K562 (cell line): ENCODE results near the gene SDK1.

Source experiments
- CBFA2T3 ChIP-seq: fragments of 450-650 bp; IDR thresholded peaks from 2 replicates; pipeline ENCODE4 v1.6.1; 2017
- CTCF ChIP-seq, 3 experiments: IDR thresholded peaks in 2 of 3; conservative IDR thresholded peaks in 1 of 3; 2 replicates each; pipeline ENCODE4 v1.5.1; 2011 to 2012; ENCODE audit warnings: low read length in 3 of 3, mild to moderate bottlenecking in 3 of 3, control low read depth in 2 of 3, improper control_type of control experiment in 1 of 3, inconsistent platforms in 1 of 3, low read depth in 1 of 3, mixed read lengths in 1 of 3, moderate library complexity in 1 of 3; ENCODE audit not compliant: insufficient read depth in 2 of 3
- DPF2 ChIP-seq: fragments of 450-650 bp; IDR thresholded peaks from 2 replicates; pipeline ENCODE4 v1.6.1; 2016
- E2F5 ChIP-seq: sonication (generic); formaldehyde crosslinking; IDR thresholded peaks from 2 replicates; pipeline ENCODE4 v1.8.0; 2022; ENCODE audit warnings: mild to moderate bottlenecking, missing genetic modification reagents
- EZH2 ChIP-seq: IDR thresholded peaks from 2 replicates; pipeline ENCODE4 v1.6.1; 2012; ENCODE audit warnings: low read depth, mild to moderate bottlenecking, inconsistent platforms, low read length, borderline replicate concordance
- HDAC1 ChIP-seq, 2 experiments: fragments of 450-650 bp; IDR thresholded peaks; 2 replicates each; pipeline ENCODE4 v1.6.1; 2016 to 2017; ENCODE audit warnings: inconsistent platforms in 1 of 2, mild to moderate bottlenecking in 1 of 2, moderate library complexity in 1 of 2
- MCM3 ChIP-seq: fragments of 450-650 bp; IDR thresholded peaks from 2 replicates; pipeline ENCODE4 v1.6.1; 2016
- POLR2A ChIP-seq: fragments of 450-650 bp; conservative IDR thresholded peaks from 2 replicates; pipeline ENCODE4 v1.6.1; 2016
- POLR2AphosphoS5 ChIP-seq: IDR thresholded peaks from 2 replicates; pipeline ENCODE4 v1.6.1; 2011; ENCODE audit warnings: mild to moderate bottlenecking, low read depth, low read length, moderate library complexity; ENCODE audit not compliant: control insufficient read depth, insufficient read depth
- RAD21 ChIP-seq, 2 experiments: fragments of 250-450 bp in 1 of 2; fragments of 450-650 bp in 1 of 2; sonication (Bioruptor Pico) in 1 of 2; formaldehyde crosslinking in 1 of 2; IDR thresholded peaks in 1 of 2; conservative IDR thresholded peaks in 1 of 2; 2 replicates each; pipeline versions ENCODE4 v1.4.0 to v1.8.0; 2020 to 2022; ENCODE audit warnings: mild to moderate bottlenecking in 2 of 2, moderate library complexity in 1 of 2
- ZEB2 ChIP-seq: fragments of 450-650 bp; IDR thresholded peaks from 2 replicates; pipeline ENCODE4 v1.6.1; 2016
- ZNF274 ChIP-seq: IDR thresholded peaks from 2 replicates; pipeline ENCODE4 v1.6.1; 2011; ENCODE audit warnings: low read depth, mild to moderate bottlenecking, low read length, moderate library complexity, borderline replicate concordance

GRCh38 chr7:4137552-4137951 lies 836.5 kb downstream of the SDK1 start:
- no peak for TF ChIP-seq POLR2A
- TF ChIP-seq ZNF274, result no peak
- TF ChIP-seq CTCF (IDR thresholded peaks at IDR 0.05 in 2 of 3, conservative IDR thresholded peaks at IDR 0.05 in 1 of 3; ENCODE audit: insufficient read depth in 2 of 3, low read depth in 1 of 3, low read length in 3 of 3), result no peak
- no peak for TF ChIP-seq HDAC1 (IDR thresholded peaks at IDR 0.05)
- TF ChIP-seq CBFA2T3, result no peak
- TF ChIP-seq E2F5 (CRISPR knock-in tag), result no peak
- no peak for TF ChIP-seq EZH2
- TF ChIP-seq POLR2AphosphoS5, result no peak
- no peak for TF ChIP-seq RAD21 (CRISPR knock-in tag; conservative IDR thresholded peaks at IDR 0.05 in 1 of 2, IDR thresholded peaks at IDR 0.05 in 1 of 2)
- no peak for TF ChIP-seq MCM3
- no peak for TF ChIP-seq DPF2
- TF ChIP-seq ZEB2, result no peak
